MM.1S (cell line): Measurements from ENCODE around the gene ANKRD13B.

Source experiments
- CTCF ChIP-seq: fragments of 300-600 bp; sonication (generic); IDR thresholded peaks from 2 replicates; pipeline ENCODE4 v1.5.1; 2016; ENCODE audit warnings: antibody characterized with exemption, low read length, mixed read lengths
- EZH2 ChIP-seq: fragments of 300-600 bp; sonication (generic); optimal IDR thresholded peaks from 2 replicates; pipeline ENCODE3; 2017; ENCODE audit warnings: low read depth, mild to moderate bottlenecking, antibody characterized with exemption, low read length, mixed read lengths
- EZH2phosphoT487 ChIP-seq: fragments of 300-600 bp; sonication (generic); IDR thresholded peaks from 2 replicates; pipeline ENCODE4 v1.6.1; 2018; ENCODE audit warnings: antibody characterized with exemption, low read length

DNA sequence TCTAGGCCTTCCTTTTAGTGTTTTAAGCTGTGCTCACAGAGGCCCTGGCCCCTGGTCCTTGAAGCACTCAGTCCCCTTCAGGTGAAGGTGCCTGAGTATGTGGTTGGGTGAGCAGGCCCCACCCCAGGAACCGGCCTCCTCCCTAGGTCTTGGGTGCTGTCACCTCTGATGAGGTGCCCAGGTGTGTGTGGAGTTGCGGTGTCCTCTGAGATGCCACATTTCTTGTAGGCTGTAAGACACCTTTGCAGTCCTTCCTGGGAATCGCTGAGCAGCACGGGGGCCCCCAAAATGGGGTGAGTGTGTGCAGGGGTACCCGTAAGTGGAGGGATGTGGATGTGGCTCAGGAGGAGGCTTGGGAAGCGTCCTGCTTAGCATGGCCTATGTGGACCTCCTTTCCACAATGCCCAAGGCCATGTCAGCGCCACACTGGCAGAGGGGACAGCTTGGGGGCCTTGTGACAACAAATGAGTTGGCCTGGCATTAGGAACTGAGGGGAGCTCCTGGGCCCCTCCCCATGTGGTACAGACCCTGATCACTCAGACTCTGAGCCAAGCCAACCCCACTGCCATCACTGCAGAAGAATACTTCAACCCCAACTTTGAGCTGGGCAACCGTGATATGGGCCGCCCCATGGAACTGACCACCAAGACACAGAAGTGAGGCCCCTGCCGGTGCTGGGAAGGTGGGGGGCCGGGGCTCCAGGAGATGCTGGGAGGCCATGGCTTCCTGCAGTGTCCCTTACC lies 18.6 kb downstream of the ANKRD13B start:
- TF ChIP-seq CTCF, result no peak
- TF ChIP-seq EZH2, result no peak
- no peak for TF ChIP-seq EZH2phosphoT487
